GM12891 (cell line): Measurements from ENCODE around the gene B3GALNT2.

Source experiments
- PAX5 ChIP-seq: IDR thresholded peaks from 2 replicates; pipeline ENCODE4 v1.6.1; 2011; ENCODE audit warnings: low read length, moderate library complexity, mild to moderate bottlenecking; ENCODE audit not compliant: insufficient read depth, severe bottlenecking
- POLR2A ChIP-seq: IDR thresholded peaks from 2 replicates; pipeline ENCODE4 v1.6.1; 2011; ENCODE audit warnings: low read depth, low read length, control low read depth
- POLR2AphosphoS5 ChIP-seq: IDR thresholded peaks from 2 replicates; pipeline ENCODE4 v1.6.1; 2011; ENCODE audit warnings: low read depth, low read length, control low read depth
- POU2F2 ChIP-seq: IDR thresholded peaks from 2 replicates; pipeline ENCODE4 v1.6.1; 2011; ENCODE audit warnings: low read depth, mild to moderate bottlenecking, control low read depth, low read length, moderate library complexity
- SPI1 ChIP-seq: IDR thresholded peaks from 2 replicates; pipeline ENCODE4 v1.6.1; 2011; ENCODE audit warnings: low read depth, low read length, control low read depth
- TAF1 ChIP-seq: IDR thresholded peaks from 2 replicates; pipeline ENCODE4 v1.6.1; 2011; ENCODE audit warnings: low read depth, low read length, control low read depth

- TF ChIP-seq POLR2A = no peak
- no peak for TF ChIP-seq SPI1
- TF ChIP-seq POLR2AphosphoS5 = no peak
- no peak for TF ChIP-seq TAF1
- TF ChIP-seq PAX5 = no peak
- TF ChIP-seq POU2F2 = no peak
These were observed 73.3 kb downstream of the B3GALNT2 start for GRCh38 chr1:235430991-235431390.
